ENCODE measurements around the gene MAEA.
"Not testable (repeated sequence)": the region's sequence is repeated elsewhere in the genome, so short reads cannot be mapped to it uniquely, and the experiment has no call there.

The MAEA gene

DNA sequence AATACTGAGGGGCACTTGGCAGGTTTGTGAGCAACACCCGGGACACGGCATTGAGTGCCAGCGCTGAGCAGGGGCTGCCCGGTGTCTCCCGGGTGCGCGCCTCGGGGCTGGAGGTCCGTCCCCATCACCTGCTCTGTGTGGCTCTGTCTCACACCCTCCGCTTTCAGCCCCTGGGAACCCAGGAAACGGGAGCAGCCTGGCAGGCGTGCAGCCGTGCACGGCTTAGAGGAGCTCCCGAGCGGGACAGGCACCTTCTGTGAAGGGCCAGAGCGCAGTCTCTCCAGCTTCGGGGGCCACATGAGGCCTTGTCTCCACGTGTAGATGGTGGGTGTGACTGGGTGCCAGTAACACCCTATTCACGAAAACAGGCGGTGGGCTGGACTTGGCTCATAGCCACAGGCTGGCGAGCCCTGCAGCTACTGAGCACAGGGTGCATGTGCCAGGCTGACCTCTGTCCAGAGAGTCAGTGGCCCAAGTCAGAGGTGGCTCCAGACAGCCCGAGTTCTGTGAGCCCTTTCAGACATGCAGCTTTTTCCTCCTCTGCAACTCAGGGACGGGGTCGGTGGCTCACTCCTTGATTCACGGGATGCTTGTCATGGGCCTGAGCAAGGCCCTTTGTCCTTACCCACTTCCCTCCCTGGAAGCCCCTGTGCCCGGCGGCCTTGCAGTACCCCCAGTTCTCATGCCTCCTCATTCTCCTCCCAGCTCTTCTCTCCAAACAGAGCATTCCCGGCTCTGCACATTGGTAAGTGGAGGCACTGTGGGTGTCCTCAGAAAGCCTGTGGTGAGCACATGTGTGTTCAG lies 80.8 kb downstream of the MAEA start:
- no peak overlapping the region for H3K4me3 ChIP-seq (ENCODE audit: low read length)
- DNase-seq (ENCODE audit: low read depth): no peak
- TF ChIP-seq, protein P1, sequence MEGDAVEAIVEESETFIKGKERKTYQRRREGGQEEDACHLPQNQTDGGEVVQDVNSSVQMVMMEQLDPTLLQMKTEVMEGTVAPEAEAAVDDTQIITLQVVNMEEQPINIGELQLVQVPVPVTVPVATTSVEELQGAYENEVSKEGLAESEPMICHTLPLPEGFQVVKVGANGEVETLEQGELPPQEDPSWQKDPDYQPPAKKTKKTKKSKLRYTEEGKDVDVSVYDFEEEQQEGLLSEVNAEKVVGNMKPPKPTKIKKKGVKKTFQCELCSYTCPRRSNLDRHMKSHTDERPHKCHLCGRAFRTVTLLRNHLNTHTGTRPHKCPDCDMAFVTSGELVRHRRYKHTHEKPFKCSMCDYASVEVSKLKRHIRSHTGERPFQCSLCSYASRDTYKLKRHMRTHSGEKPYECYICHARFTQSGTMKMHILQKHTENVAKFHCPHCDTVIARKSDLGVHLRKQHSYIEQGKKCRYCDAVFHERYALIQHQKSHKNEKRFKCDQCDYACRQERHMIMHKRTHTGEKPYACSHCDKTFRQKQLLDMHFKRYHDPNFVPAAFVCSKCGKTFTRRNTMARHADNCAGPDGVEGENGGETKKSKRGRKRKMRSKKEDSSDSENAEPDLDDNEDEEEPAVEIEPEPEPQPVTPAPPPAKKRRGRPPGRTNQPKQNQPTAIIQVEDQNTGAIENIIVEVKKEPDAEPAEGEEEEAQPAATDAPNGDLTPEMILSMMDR (IDR thresholded peaks at IDR 0.05; ENCODE audit: insufficient read depth, low read depth, low read length, missing control alignments): no peak

DNA sequence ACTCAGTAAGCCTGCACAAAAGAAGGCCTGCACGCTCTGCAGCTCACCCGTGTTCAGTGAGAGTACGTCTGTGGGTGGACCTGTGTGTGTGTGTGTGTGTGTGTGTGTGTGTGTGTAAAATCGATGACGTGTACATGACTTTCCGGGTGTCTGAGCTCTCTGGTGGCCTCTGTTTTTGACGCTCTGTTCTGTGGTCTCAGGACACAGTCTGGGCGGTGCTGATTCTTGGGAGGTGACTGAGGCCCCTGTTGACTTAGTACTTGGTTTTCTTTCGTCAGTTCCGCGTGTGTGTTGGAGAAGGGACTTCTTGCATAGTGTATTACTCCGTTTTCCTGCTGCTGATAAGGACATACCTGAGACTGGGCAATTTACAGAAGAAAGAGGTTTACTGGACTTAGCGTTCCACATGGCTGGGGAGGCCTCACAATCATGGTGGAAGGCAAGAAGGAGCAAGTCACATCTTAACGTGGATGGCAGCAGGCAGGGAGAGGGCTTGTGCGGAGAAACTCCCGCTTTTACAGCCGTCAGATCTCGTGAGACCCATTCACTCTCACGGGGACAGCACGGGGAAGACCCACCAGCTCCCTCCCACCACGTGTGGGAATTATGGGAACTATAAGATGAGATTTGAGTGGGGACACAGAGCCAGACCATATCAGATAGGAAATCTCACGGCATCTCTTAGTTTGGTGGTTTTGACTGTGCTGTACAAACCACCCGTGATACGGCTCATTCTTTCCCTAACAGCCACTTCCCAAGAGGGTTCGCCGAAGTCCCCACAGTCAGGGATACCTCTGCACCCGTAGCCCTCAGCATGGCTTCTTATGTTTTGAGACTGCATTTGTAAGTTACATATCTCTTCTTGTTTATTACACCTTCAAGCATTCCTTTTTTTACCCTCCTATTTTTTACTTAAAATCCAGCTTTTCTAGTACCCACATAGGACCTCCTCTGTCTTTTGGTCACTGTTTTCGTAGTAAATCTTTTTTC lies 81.8 kb downstream of the MAEA start:
- TF ChIP-seq, protein P1 (IDR thresholded peaks at IDR 0.05; ENCODE audit: insufficient read depth, low read depth, low read length, missing control alignments): no peak
- H3K4me3 ChIP-seq (ENCODE audit: low read length): no peak overlapping the region
- DNase-seq (ENCODE audit: low read depth): no peak

DNA sequence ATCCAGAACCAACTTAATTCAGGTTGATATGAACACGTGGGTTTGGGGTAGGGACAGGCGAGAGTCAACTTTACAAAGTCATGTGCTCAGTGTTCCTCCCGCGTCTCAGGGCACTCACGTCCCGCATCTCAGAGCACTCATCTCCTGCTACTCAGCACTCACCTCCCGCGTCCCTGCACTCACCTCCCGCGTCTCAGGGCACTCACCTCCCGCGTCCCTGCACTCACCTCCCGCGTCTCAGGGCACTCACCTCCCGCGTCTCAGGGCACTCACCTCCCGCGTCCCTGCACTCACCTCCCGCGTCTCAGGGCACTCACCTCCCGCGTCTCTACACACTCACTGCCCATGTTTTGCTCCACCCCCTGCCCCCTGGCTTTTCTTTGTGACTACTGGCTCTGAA lies 82.9 kb downstream of the MAEA start:
- H3K4me3 ChIP-seq (ENCODE audit: low read length); DNase-seq (ENCODE audit: low read depth): not testable (repeated sequence)

DNA sequence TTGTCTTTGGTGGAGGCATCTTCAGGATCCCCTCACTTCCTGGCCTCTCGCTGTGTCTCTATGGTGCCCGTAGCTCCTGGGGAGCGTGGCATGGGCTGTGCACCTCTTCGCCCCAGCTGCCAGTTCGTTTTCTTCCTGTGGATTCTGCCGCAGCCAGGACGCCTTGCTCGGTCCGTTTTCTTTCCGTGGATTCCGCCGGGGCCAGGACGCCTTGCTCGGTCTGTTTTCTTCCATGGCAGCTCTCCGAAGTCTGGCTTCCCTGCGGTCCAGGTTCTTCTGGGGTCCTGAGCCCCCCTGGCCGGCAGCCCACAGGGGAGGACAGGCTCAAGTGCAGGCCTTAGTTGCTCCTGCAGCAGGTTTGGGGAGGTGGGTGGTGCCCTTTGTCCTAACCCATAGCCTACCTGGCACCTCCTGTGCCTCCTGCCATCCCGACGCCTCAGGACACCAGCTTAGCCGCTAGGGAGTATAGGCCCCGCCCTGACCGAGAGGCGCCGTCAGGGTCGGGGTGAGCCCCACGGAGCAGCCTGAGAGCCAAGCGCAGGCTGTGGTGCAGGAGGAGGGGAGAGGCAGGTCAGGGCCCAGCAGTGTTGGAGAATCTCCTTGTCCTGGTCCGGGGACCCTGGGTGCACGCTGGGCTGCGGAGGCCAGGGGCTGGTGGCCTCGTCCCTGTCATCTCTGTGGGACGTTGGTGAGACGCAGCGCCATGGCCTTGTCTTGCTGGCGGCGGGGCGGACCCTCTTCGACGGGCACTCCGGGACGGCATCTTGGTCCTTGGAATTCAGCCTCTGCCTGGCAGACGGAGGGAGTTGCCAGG lies 84.4 kb downstream of the MAEA start:
- H3K4me3 ChIP-seq (ENCODE audit: low read length): no peak overlapping the region
- TF ChIP-seq, protein P1 (IDR thresholded peaks at IDR 0.05; ENCODE audit: insufficient read depth, low read depth, low read length, missing control alignments): no peak
- DNase-seq (ENCODE audit: low read depth): no peak

DNA sequence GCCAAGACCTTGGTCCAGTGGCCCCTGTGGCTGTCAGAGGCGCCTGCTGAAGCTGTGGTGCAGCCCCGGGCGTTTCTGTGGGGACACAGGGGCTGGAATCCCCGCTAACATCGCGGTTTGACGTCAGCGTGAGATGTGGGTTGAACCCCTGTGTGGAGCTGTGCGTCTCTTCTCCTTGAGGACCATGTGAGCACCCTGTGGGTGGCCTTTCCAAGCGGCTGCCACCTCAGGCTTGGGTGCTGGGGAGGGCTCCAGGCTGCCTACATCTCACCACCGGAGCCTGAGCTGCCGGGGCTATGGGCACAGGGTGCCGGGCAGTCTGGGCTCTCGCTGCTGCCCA lies 85.0 kb downstream of the MAEA start:
- no peak for DNase-seq (ENCODE audit: low read depth)
- TF ChIP-seq, protein P1 (IDR thresholded peaks at IDR 0.05; ENCODE audit: insufficient read depth, low read depth, low read length, missing control alignments): no peak
- no peak overlapping the region for H3K4me3 ChIP-seq (ENCODE audit: low read length)

DNA sequence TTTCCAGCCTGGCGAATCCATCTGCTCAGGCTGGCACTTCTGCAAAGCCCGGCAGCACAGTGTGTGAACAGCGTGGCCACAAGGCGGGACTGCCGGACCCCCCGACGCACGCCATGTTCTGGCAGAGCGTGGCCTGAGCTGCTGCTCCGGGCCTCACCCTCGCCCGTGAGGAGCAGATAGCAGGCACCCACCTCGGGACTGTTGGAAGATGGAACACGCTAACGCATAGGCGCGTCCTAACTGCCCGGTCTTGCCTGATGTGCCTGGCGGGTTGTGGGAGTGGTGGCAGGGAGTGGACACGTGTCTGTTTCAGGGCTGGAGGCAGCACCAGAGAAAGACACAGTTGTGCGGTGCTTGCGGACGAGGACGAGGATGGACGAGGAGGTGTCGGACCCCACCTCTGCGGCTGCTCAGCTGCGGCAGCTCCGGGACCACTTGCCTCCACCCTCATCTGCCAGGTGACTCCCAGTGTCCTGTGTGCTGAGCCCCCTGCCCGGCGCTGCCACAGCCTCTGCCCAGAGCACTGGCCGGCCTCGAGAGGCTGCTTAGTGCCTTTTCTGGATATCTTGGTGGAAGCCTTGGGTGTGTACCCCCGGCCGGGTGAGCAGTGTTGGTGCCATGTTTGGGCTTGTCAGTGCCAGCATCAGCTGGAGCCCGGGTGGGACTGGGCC lies 85.5 kb downstream of the MAEA start:
- TF ChIP-seq, protein P1 (IDR thresholded peaks at IDR 0.05; ENCODE audit: insufficient read depth, low read depth, low read length, missing control alignments): no peak
- no peak for DNase-seq (ENCODE audit: low read depth)
- H3K4me3 ChIP-seq (ENCODE audit: low read length): no peak overlapping the region

Data from epithelial cell of esophagus (primary cell).